Measurements from ENCODE around the gene TNFRSF17.

TNFRSF17 gene

GRCh38 chr16:11972128-11972527 is 7.1 kb downstream of the TNFRSF17 start:
- DNase-seq: no peak

- DNase-seq: no peak
These were observed 8.1 kb downstream of the TNFRSF17 start for GRCh38 chr16:11973070-11973469.

GRCh38 chr16:11976850-11977375 is 11.9 kb downstream of the TNFRSF17 start:
- DNase-seq: no peak

GRCh38 chr16:11977376-11978041 is 12.5 kb downstream of the TNFRSF17 start:
- no peak for DNase-seq

- DNase-seq: no peak
These were observed 13.1 kb downstream of the TNFRSF17 start for GRCh38 chr16:11978080-11978479.

GRCh38 chr16:11979013-11979672 is 14.1 kb downstream of the TNFRSF17 start:
- no peak for DNase-seq

GRCh38 chr16:11980136-11980844 is 15.3 kb downstream of the TNFRSF17 start:
- no peak for DNase-seq

- DNase-seq: no peak
These were observed 20.2 kb downstream of the TNFRSF17 start for GRCh38 chr16:11985250-11985649.

- no peak for DNase-seq
These were observed 21.6 kb downstream of the TNFRSF17 start for GRCh38 chr16:11986521-11987057.

- DNase-seq: no peak
These were observed 23.4 kb downstream of the TNFRSF17 start for GRCh38 chr16:11988258-11988978.

- DNase-seq: no peak
These were observed 25.8 kb downstream of the TNFRSF17 start for GRCh38 chr16:11990702-11991390.

- DNase-seq: no peak
These were observed 27.1 kb downstream of the TNFRSF17 start for GRCh38 chr16:11992008-11992584.

- DNase-seq: no peak
These were observed 27.8 kb downstream of the TNFRSF17 start for GRCh38 chr16:11992586-11993524.

- DNase-seq: no peak
These were observed 29.4 kb downstream of the TNFRSF17 start for GRCh38 chr16:11994143-11995119.

GRCh38 chr16:11996433-11997330 is 31.7 kb downstream of the TNFRSF17 start:
- no peak for DNase-seq

GRCh38 chr16:12000032-12000431 is 35.0 kb downstream of the TNFRSF17 start:
- DNase-seq: no peak

GRCh38 chr16:12002447-12003006 is 37.5 kb downstream of the TNFRSF17 start:
- no peak for DNase-seq

- DNase-seq: no peak
These were observed 41.6 kb downstream of the TNFRSF17 start for GRCh38 chr16:12006637-12007036.
